ENCODE data around the gene ANO10. TPM values are rescaled to one million over a fixed set of nuclear protein-coding genes. Genes with fewer than 3 reads are reported as not detected.

Gene ANO10
- total and polyA plus RNA-seq, 2 of the 8 experiments (the other 6 are each of a cell fraction or from before 2014, with no cell fraction given): 38.0 to 53.2 TPM

DNA sequence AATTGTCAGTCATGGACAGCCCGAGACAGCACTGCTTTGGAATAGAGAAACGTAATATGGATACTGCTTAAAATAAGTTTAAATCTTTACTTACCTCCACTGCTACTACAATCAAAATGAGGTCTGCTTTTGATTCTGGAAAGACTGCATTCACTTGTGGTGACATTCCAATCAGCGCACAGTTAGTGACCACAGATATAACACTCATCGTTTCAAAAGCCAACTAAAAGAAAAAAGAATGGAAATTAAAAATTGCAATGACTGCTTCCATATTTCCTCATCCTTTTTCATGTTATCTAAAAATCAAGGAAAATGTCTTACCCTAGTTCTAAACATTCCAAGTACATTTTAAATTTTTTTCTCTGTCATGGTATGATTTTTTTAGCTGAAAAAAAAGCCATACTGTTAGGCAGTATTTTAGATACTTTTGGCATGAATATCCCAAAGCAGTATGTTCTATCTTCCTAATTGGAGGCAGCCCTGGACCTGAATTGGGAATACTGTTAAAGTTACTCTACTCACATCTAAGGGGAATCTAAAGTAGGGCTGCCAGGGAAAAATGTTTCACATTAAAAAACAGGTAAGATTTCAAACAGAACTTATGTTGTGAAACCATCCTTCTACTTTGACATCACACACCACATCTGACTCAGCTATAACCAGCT, 72.1 kb downstream of the ANO10 start:
- Histone ChIP-seq H3K23me2 (ENCODE audit: low read depth, low read length) (no peaks in the 10 kb centered on the region), H3K4me3 (ENCODE audit: extremely low read depth in 1 of 4, insufficient read depth in 2 of 4, low read depth in 3 of 4, low read length in 4 of 4) (no peak overlapping the region), H2AFZ (ENCODE audit: low read length) (no peak overlapping the region), H2BK12ac (ENCODE audit: low read depth, low read length) (no peak overlapping the region), H3K27ac (ENCODE audit: low read depth, low read length) (no peak overlapping the region), H2BK5ac (ENCODE audit: low read depth, low read length) (no peak overlapping the region), H3K9me3 (ENCODE audit: insufficient read depth in 2 of 2, low read depth in 1 of 2, low read length in 1 of 2) (no peaks in the 10 kb centered on the region), H3K56ac (replicated peaks; ENCODE audit: insufficient read length, low read depth, low read length) (no peak overlapping the region), H3K4ac (replicated peaks; ENCODE audit: insufficient read length, low read depth, low read length) (no peak overlapping the region), H3K14ac (ENCODE audit: insufficient read length) (no peak overlapping the region), H3K27me3 (replicated peaks in 1 of 4; ENCODE audit: control insufficient read depth in 3 of 4, extremely low read depth in 1 of 4, insufficient read depth in 3 of 4, low read length in 3 of 4) (no peaks in the 10 kb centered on the region), H3K79me2 (ENCODE audit: control insufficient read depth in 1 of 2, insufficient read depth in 2 of 2, low read length in 2 of 2) (no peaks in the 10 kb centered on the region), H3K23ac (ENCODE audit: insufficient read length) (no peak overlapping the region), H3K18ac (ENCODE audit: extremely low read depth, low read length) (no peak overlapping the region), H3K9ac (replicated peaks in 1 of 4; ENCODE audit: extremely low read depth in 1 of 4, low read depth in 3 of 4, low read length in 3 of 4) (no peak overlapping the region), H3K36me3 (ENCODE audit: control insufficient read depth in 2 of 4, insufficient read depth in 4 of 4, low read length in 3 of 4) (peaks cover 0 to 12% (median 6%) of the 10 kb centered on the region in 4 experiments; a peak in 2 of 8 replicates), H2BK15ac (ENCODE audit: low read length) (no peak overlapping the region), H3K79me1 (ENCODE audit: low read depth, low read length) (no peaks in the 10 kb centered on the region), H4K5ac (ENCODE audit: insufficient read length, low read depth, low read length) (no peak overlapping the region), H4K20me1 (replicated peaks in 1 of 2; ENCODE audit: control insufficient read depth in 1 of 2, insufficient read depth in 2 of 2, low read length in 2 of 2) (no peaks in the 10 kb centered on the region), H2BK120ac (replicated peaks; ENCODE audit: low read depth, low read length) (no peak overlapping the region), H2BK20ac (ENCODE audit: low read length) (no peak overlapping the region), H4K91ac (replicated peaks; ENCODE audit: insufficient read length, low read length) (no peak overlapping the region), H4K8ac (ENCODE audit: extremely low read depth, insufficient read depth, low read length) (no peak overlapping the region), H2AK5ac (ENCODE audit: low read depth, low read length) (no peak overlapping the region), H3K4me2 (ENCODE audit: insufficient read depth in 1 of 2, low read depth in 2 of 2, low read length in 2 of 2) (no peak overlapping the region), H3K4me1 (replicated peaks in 1 of 4; ENCODE audit: control insufficient read depth in 3 of 4, insufficient read depth in 4 of 4, low read length in 3 of 4) (no peaks in the 10 kb centered on the region)
- FAIRE-seq: no peak
- DNase-seq (ENCODE audit: low read depth in 1 of 2, low spot score in 2 of 2): no peak
- WGBS, 2 experiments (ENCODE audit: extremely low coverage in 1 of 2, insufficient coverage in 1 of 2, insufficient read length in 1 of 2, insufficient replicate concordance in 2 of 2, low coverage in 1 of 2, low lambda C conversion rate in 2 of 2, missing lambda C conversion rate in 1 of 2): 95% methylated on average over 4 of the region's 4 CpGs; no CpG with 5 or more reads in 1 of the 2 experiments
- ChIA-PET POLR2A (ENCODE audit: partially characterized antibody) (no interaction called here), CTCF (ENCODE audit: partially characterized antibody) (interaction anchor here (1.2 kb wide), 1 partner anchor 62 kb away, joined by 3 read pairs; no protein-coding TSS in a partner anchor)
- TF ChIP-seq JUN (IDR thresholded peaks at IDR 0.05; ENCODE audit: low read depth, low read length) (no peak), SAP30 (IDR thresholded peaks at IDR 0.05; ENCODE audit: insufficient read depth, insufficient replicate concordance, low read length) (no peak), RFX5 (IDR thresholded peaks at IDR 0.05; ENCODE audit: borderline replicate concordance, low read depth, low read length) (no peak), EP300 (IDR thresholded peaks at IDR 0.05; ENCODE audit: borderline replicate concordance in 1 of 2, low read depth in 2 of 2, low read length in 2 of 2) (no peak), KDM4A (IDR thresholded peaks at IDR 0.05; ENCODE audit: low read depth, low read length, severe bottlenecking) (no peak), EGR1 (IDR thresholded peaks at IDR 0.05; ENCODE audit: borderline replicate concordance, low read depth, low read length) (no peak), POLR2A (IDR thresholded peaks at IDR 0.05; ENCODE audit: control extremely low read depth in 1 of 2, low read depth in 2 of 2, low read length in 2 of 2) (no peak), SRF (IDR thresholded peaks at IDR 0.05; ENCODE audit: low read depth, low read length) (no peak), BRCA1 (IDR thresholded peaks at IDR 0.05; ENCODE audit: low read depth, low read length) (no peak), CTBP2 (IDR thresholded peaks at IDR 0.05; ENCODE audit: borderline replicate concordance, insufficient read depth, insufficient read length, low read length) (no peak), RBBP5 (IDR thresholded peaks at IDR 0.05; ENCODE audit: borderline replicate concordance, low read depth, low read length) (no peak), BCL11A (IDR thresholded peaks at IDR 0.05; ENCODE audit: low read depth in 2 of 2, low read length in 2 of 2) (no peak)
- TF ChIP-seq, protein P1, sequence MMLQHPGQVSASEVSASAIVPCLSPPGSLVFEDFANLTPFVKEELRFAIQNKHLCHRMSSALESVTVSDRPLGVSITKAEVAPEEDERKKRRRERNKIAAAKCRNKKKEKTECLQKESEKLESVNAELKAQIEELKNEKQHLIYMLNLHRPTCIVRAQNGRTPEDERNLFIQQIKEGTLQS (IDR thresholded peaks at IDR 0.05; ENCODE audit: insufficient read depth, low read depth, low read length): no peak

All from H1 (cell line).